Fibroblast of lung (primary cell): ENCODE results near the gene SESN3. TPM values are rescaled to one million over a fixed set of nuclear protein-coding genes. Genes with fewer than 3 reads are reported as not detected.

Experiments
- DNase-seq, 2 donors: peaks; one replicate each; pipeline versions ENCODE4 v3.0.0 to v3.0.0-alpha.2; 2010; ENCODE audit warnings: low read depth in 2 of 2
- H2AFZ ChIP-seq: 2 replicates; pipeline ENCODE4 v1.5.1; 2012; ENCODE audit warnings: low read length, control low read depth, inconsistent platforms
- H3K27ac ChIP-seq: 2 replicates; pipeline ENCODE4 v1.5.1; 2011; ENCODE audit warnings: low read length, control low read depth; ENCODE audit not compliant: insufficient read depth
- H3K27me3 ChIP-seq: 2 replicates; pipeline ENCODE4 v1.5.1; 2011; ENCODE audit warnings: mild to moderate bottlenecking, low read length; ENCODE audit not compliant: control insufficient read depth, insufficient read depth
- H3K36me3 ChIP-seq: 2 replicates; pipeline ENCODE4 v1.5.1; 2011; ENCODE audit warnings: low read length; ENCODE audit not compliant: control insufficient read depth, insufficient read depth
- H3K4me1 ChIP-seq: 2 replicates; pipeline ENCODE4 v1.5.1; 2011; ENCODE audit warnings: low read length; ENCODE audit not compliant: control insufficient read depth, insufficient read depth; ENCODE audit errors: extremely low read depth
- H3K4me2 ChIP-seq: 2 replicates; pipeline ENCODE4 v1.5.1; 2011; ENCODE audit warnings: low read length, control low read depth; ENCODE audit not compliant: insufficient read depth; ENCODE audit errors: extremely low read depth
- H3K4me3 ChIP-seq, 4 experiments: fragments of 200-600 bp in 1 of 4; sonication (generic) in 1 of 4; replicated peaks in 1 of 4; 2 replicates each; pipeline ENCODE4 v1.5.1; 2011 to 2016; ENCODE audit warnings: low read length in 4 of 4, low read depth in 3 of 4, mild to moderate bottlenecking in 3 of 4, control low read depth in 2 of 4, inconsistent platforms in 1 of 4, mixed read lengths in 1 of 4; ENCODE audit not compliant: insufficient read depth in 1 of 4; ENCODE audit errors: control extremely low read depth in 1 of 4
- H3K79me2 ChIP-seq: 2 replicates; pipeline ENCODE4 v1.5.1; 2012; ENCODE audit warnings: mild to moderate bottlenecking, low read length, inconsistent platforms; ENCODE audit not compliant: control insufficient read depth, insufficient read depth
- H3K9ac ChIP-seq: 2 replicates; pipeline ENCODE4 v1.5.1; 2011; ENCODE audit warnings: mild to moderate bottlenecking, low read length, control low read depth; ENCODE audit not compliant: insufficient read depth
- H3K9me3 ChIP-seq: 2 replicates; pipeline ENCODE4 v1.5.1; 2012; ENCODE audit warnings: low read depth, low read length; ENCODE audit not compliant: control insufficient read depth, insufficient read depth
- H4K20me1 ChIP-seq: 2 replicates; pipeline ENCODE4 v1.5.1; 2011; ENCODE audit warnings: low read length; ENCODE audit not compliant: control insufficient read depth, insufficient read depth; ENCODE audit errors: extremely low read depth
- EZH2 ChIP-seq: IDR thresholded peaks from 2 replicates; pipeline ENCODE4 v1.5.1; 2012; ENCODE audit warnings: low read length, control low read depth, mild to moderate bottlenecking; ENCODE audit errors: missing control alignments
- polyA plus RNA-seq, 2 donors: library from polyadenylated mRNA; depleted of rRNA in 1 of 2; stranded (reverse) in 1 of 2; unstranded in 1 of 2; fragments of >200 nt; gene quantifications; 2 replicates each; pipeline ENCODE4 v1.2.1, GENCODE V29; 2011 to 2012; ENCODE audit warnings: missing spikeins in 1 of 2
- total RNA-seq: library from RNA; depleted of rRNA; stranded (reverse); fragments of >200 nt; gene quantifications from 2 replicates; pipeline ENCODE4 v1.2.1, GENCODE V29; 2014
- TF ChIP-seq, protein P1 (sequence below), 2 donors: IDR thresholded peaks in 1 of 2; conservative IDR thresholded peaks in 1 of 2; 1 replicate in 1 of 2; 2 replicates in 1 of 2; pipeline ENCODE4 v1.5.1; 2011 to 2012; ENCODE audit warnings: low read length in 2 of 2, control low read depth in 1 of 2, inconsistent platforms in 1 of 2, low read depth in 1 of 2, mild to moderate bottlenecking in 1 of 2

SESN3 gene
- total and polyA plus RNA-seq, 2 donors (not counting 1 experiment from before 2014, with no cell fraction given) = 6.4 to 60.1 TPM

DNA sequence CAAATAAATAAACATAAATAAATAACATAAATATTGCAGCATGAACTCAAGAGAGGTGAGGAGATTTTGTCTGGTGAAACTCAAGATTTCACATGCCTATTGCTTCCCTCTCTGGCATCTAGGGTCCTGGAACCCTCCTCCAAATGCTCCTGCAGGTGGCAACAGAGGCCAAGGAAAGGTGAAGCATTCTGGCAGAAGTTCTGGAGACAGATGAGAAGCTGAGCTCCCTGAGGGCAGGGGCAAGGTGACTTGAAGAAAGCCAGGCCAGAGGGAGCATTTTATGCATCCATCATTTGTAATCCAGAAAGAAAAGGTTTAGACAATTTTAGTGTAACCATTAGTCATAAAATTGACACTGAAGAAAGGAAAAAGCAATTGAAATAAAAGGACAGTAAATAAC lies 76.5 kb downstream of the SESN3 start:
- H2AFZ ChIP-seq = no peak overlapping the region
- no peak overlapping the region for H3K27ac ChIP-seq
- no peaks in the 10 kb centered on the region for H3K9me3 ChIP-seq
- H3K27me3 ChIP-seq = no peaks in the 10 kb centered on the region
- TF ChIP-seq EZH2 = no peak
- TF ChIP-seq, protein P1, sequence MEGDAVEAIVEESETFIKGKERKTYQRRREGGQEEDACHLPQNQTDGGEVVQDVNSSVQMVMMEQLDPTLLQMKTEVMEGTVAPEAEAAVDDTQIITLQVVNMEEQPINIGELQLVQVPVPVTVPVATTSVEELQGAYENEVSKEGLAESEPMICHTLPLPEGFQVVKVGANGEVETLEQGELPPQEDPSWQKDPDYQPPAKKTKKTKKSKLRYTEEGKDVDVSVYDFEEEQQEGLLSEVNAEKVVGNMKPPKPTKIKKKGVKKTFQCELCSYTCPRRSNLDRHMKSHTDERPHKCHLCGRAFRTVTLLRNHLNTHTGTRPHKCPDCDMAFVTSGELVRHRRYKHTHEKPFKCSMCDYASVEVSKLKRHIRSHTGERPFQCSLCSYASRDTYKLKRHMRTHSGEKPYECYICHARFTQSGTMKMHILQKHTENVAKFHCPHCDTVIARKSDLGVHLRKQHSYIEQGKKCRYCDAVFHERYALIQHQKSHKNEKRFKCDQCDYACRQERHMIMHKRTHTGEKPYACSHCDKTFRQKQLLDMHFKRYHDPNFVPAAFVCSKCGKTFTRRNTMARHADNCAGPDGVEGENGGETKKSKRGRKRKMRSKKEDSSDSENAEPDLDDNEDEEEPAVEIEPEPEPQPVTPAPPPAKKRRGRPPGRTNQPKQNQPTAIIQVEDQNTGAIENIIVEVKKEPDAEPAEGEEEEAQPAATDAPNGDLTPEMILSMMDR (conservative IDR thresholded peaks at IDR 0.05 in 1 of 2, IDR thresholded peaks at IDR 0.05 in 1 of 2; ENCODE audit: low read depth in 1 of 2, low read length in 2 of 2) = peak; percentile 48 to 69
- no peak overlapping the region for H3K4me3 ChIP-seq
- H3K9ac ChIP-seq = no peak overlapping the region
- no peaks in the 10 kb centered on the region for H3K36me3 ChIP-seq
- H3K4me1 ChIP-seq = peaks cover 2% of the 10 kb centered on the region
- no peak overlapping the region for H3K4me2 ChIP-seq
- peak; percentile 42 to 66 for DNase-seq
- no peaks in the 10 kb centered on the region for H3K79me2 ChIP-seq
- no peaks in the 10 kb centered on the region for H4K20me1 ChIP-seq

DNA sequence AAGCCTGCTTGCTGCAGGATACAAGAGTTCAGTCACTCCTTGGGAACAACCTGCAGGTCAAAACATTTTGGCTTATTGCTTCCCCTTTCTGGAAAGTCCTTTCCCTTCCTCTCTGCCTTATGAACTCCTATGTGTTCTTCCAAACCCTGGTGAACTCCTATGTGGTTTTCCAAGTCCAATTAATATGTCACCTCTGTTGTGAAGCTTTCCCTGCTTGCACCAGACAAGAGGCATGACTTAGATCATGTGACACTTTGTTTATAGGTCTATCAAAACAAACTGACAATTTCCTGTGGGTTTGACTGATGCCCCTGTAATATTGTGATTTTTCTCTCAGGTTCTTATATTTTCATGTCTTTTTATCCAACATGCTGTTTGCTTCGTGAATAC lies 77.2 kb downstream of the SESN3 start:
- Histone ChIP-seq H3K4me3 (no peak overlapping the region), H4K20me1 (no peaks in the 10 kb centered on the region), H3K9ac (no peak overlapping the region), H3K4me2 (no peak overlapping the region), H3K4me1 (peaks cover 2% of the 10 kb centered on the region), H3K79me2 (no peaks in the 10 kb centered on the region), H3K27me3 (no peaks in the 10 kb centered on the region), H3K27ac (no peak overlapping the region), H2AFZ (peak overlapping the region; percentile 5), H3K9me3 (no peaks in the 10 kb centered on the region), H3K36me3 (no peaks in the 10 kb centered on the region)
- no peak for DNase-seq
- TF ChIP-seq EZH2 = no peak
- TF ChIP-seq, protein P1 (conservative IDR thresholded peaks at IDR 0.05 in 1 of 2, IDR thresholded peaks at IDR 0.05 in 1 of 2; ENCODE audit: low read depth in 1 of 2, low read length in 2 of 2) = no peak

DNA sequence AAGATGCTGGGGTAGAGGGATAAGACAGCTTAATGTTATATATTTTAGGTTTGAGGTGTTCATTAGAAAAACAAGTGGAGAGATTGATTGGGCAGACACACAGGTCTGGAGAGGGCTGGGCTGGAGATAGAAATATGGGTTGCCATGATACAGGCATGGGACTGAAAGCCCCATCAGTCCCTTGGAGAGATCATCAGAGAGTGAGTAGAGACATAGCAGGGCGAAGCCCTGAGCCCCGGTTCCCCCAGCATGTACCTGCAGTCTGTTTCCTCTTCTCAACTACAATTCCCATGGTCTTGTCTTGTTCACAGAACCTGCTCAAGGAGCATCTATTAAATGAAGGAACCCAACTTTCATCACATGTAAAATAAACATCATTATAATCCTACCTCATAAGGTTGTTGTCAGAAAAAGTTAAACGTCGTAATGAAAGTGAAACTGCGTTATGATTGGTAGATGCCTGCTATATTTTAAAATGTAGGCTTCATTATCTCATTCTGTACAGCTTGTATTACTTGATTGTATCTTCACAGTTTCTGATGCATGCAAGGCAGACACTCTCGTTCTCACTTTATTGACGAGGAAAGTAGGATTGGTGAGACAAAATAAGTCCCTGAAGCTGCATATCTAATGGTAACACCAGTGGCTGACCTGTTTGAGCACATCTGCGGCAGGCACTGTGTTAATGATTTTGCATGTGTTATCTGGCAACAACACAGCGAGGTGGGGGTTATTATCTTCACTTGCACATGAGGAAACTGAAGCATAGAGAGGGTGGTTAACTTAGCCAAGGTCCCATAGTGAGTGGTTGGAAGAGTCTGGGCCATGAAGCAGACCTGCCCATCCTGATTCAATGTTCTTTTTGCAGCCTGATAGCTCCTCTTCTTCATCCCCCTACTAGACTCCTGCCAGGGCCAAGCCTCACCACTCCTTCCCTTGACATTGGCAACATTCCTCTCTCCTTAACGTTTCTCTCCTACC lies 77.8 kb downstream of the SESN3 start:
- Histone ChIP-seq H3K27me3 (no peaks in the 10 kb centered on the region), H3K27ac (no peak overlapping the region), H4K20me1 (no peaks in the 10 kb centered on the region), H3K36me3 (no peaks in the 10 kb centered on the region), H3K9me3 (no peaks in the 10 kb centered on the region), H2AFZ (peak overlapping the region; percentile 10), H3K4me1 (peaks cover 4% of the 10 kb centered on the region), H3K4me3 (no peak overlapping the region), H3K9ac (no peak overlapping the region), H3K79me2 (no peaks in the 10 kb centered on the region), H3K4me2 (no peak overlapping the region)
- no peak for TF ChIP-seq EZH2
- TF ChIP-seq, protein P1 (conservative IDR thresholded peaks at IDR 0.05 in 1 of 2, IDR thresholded peaks at IDR 0.05 in 1 of 2; ENCODE audit: low read depth in 1 of 2, low read length in 2 of 2) = no peak
- no peak for DNase-seq
